Renal cortex interstitium (tissue), 11 donors: Measurements from ENCODE around the gene ACOXL. TPM values are rescaled to one million over a fixed set of nuclear protein-coding genes. Genes with fewer than 3 reads are reported as not detected.

ENCODE experiments used
- DNase-seq, 11 donors: peaks; one replicate each; pipeline ENCODE4 v3.0.0-alpha.2; 2013; ENCODE audit warnings: low read depth in 9 of 11, low spot score in 4 of 11; ENCODE audit errors: extremely low read depth in 1 of 11
- polyA plus RNA-seq, 3 donors: library from polyadenylated mRNA; unstranded; fragments of 120-200 nt; gene quantifications; one replicate each; pipeline ENCODE4 v1.2.1, GENCODE V29; 2013; ENCODE audit not compliant: insufficient read length in 3 of 3

ACOXL gene
- polyA plus RNA-seq, 3 donors, result 0.69 to 0.83 (median 0.73) TPM

DNA sequence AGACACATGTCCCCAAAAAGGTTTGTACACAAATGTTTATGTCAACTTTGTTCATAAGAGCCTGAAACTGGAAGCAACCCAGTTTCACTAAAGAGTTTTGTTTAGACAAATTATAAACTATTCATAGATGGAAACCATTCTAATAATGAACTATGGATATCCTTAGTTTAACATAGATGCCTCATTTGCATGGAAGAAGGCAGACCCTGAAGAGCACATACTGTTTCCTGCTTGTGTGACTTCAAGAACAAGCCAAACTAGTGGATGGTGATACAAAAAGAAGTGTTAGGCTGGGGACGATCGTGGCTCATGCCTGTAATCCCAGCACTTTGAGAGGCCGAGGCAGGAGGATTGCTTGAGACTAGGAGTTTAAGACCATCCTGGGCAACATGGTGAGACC lies 48.1 kb downstream of the ACOXL start:
- DNase-seq, result no peak

DNA sequence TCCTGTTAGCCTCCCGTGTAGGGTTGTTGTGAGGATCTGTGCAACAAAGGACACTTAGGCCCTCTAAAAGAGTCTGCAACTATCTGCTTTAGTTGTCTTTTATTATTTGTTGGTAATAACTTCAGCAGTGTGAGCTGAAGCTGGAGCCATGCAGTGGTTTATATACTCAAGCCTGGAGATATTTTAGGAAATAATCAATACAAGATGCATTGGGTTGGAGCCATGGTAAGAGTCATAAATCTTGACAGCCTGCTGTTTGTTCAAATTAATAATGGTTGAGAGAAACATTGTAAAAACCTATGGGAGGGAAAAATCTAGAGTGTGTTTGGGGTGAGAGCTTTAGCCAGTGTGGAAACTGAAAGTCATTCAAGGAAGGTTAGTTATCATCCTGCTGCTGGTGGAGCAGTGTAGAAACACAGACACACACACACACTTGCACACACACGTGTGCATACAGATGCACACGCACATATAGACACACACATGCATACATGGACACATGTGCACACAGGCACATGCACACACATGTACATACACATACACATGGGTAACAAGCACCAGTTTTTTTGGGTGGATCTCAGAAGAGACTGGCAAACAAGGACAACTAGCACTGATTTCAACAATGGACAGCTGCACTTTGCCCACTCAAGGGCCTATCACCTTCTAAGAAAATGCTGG lies 51.0 kb downstream of the ACOXL start:
- DNase-seq, result no peak

DNA sequence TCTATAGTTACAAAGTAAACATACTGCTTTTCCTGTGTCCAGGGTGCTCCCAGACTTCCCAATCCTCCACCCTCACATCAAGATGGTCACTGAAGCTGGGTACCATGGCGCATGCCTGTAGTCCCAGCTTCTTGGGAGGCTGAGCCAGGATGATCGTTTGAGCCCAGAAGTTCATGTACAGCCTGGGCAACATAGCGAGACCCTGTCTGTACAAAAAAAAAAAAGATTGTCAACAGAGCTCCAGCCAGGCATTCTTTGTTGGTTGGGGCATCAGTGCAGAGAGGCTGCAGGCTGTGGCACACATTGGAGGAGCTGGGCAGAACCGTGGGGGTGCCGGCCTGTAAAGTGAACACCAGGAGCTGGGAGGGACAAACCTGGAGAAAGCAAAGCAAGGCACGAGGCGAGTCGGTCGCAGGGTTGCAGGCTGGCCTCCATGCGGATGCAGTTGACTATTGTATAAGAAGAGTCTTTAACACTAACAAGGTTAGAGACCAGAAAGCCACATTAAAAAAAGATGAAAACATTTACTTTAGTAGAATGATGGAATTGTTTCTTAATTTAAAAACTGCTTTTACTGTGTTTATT lies 51.8 kb downstream of the ACOXL start:
- no peak for DNase-seq

DNA sequence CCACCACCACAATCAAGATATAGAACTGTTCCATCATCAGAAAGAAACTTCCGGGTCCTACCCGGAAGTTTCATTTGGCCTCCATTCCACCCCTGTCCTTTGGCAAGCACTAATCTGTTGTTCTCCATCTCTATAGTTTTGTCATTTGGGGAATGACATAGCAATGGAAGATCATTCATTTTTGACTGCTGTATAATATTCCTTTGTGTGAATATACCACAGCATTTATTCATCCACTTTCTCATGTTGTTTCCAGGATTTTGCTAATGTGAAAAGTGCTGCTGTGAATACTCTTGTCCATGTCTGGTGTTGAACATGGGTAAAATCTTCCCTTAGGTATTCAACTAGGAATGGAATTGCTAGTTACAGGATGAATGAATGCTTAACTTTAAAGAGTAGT lies 53.1 kb downstream of the ACOXL start:
- no peak for DNase-seq

DNA sequence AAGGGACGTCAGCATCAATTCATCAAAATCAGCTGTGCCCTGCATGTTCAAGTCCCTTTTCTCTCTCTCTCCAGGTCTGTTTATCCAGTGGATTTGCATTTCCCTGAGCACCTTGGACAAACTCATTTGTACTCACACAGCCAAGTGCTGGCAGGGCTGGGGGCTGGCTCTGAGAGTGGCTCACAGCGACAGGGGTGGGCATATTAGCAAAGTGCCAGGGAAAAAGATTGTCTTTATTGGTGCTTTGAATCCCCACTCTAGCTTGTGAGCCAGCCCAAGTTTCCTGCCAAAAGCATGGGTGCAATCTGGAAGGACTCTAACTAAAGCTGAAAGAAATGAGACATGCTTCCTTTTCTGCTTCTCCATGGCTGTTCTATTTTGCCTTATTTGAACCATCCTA lies 56.6 kb downstream of the ACOXL start:
- no peak for DNase-seq

DNA sequence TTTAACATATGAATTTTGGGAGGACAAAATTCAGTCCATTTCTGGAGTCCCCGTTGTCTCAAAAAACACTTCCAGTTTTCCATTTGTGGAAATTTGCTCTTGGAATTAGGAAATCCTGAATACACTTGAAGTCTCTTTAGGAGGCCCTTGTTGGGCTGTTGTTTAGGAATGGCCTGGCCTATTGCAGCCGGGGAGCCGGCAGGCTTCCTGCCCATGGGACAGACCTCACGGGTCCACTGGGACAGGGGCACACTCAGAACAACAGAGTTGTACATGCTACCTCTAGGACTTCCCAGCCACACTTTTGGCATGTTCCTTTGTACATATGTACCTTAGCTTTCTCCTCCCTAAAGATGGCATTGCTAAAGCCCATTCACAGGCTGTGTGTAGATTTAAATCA lies 57.3 kb downstream of the ACOXL start:
- no peak for DNase-seq

DNA sequence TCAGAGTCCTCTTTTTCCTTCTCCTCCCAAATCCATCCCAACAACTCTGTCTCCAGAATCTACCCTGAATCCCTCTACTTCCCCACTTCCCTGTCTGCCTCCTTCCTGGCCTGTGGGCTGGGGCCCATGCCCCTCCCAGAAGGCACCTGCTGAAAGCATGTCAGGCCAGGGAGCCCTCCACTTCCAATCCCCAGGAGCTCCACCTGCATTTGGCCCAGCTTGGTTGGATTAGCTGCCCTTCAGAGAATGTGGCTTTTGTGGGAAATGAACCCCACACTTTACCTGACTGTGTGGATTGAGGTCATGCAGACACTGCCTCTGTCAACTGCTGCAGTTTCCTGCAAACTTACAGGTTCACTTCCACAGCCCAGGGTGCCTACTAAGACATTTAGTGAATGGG lies 58.5 kb downstream of the ACOXL start:
- no peak for DNase-seq

DNA sequence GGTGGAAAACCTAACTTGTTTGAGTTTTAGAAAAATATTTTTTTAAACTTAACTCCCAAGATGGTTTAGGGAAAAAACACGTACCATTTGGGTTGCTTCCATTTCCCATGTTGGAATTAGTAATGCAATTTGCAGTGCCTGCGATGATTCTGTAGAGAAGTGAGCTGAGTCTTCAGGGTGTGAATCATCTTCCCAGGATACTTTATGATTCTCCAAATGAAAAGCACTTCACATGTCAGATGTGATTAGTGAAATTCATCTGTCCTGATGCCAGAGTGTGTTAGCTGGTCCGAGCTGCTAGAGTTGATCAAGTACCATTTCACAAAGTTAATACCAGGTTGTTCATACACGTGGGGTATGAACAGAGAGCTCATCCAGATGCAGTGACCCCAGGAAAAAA lies 59.1 kb downstream of the ACOXL start:
- DNase-seq, result no peak

DNA sequence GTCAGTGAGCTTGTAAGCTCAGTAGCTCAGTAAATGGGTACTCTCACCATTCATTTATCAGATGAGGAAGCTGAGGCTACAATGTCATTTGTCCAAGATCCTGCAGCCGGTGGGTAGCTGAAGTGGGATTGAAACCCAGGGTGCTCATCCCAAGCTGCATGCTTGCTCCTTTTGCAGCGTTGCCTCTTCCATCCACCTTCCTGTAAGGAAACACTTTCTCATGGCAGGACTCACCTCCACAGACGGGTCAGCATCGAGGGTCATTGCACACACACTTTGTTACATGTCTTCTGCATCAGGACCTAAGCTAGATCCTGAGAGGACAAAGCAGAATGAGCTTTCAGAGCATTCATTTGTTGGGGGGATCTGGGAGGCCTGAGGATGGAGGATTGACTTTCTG lies 60.7 kb downstream of the ACOXL start:
- DNase-seq, result no peak

DNA sequence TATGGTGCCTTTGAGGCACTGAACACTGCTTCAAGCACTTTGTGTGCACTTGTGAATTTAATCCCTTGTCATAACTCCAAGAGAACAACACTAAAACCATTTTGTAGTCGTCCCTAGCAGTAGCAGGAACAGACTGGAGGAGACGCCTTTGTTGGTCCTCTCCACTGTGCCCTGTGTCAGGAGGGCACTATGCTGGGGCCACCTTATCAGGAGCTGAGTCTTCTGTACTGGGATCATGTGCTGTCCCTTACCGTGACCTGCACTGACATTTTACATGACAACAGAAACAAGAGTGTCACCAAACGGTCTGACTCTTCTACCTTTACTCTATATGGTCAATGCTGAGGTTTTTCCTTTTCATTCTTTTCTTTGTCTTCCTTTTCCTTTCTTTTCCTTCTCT lies 62.0 kb downstream of the ACOXL start:
- DNase-seq, result no peak

DNA sequence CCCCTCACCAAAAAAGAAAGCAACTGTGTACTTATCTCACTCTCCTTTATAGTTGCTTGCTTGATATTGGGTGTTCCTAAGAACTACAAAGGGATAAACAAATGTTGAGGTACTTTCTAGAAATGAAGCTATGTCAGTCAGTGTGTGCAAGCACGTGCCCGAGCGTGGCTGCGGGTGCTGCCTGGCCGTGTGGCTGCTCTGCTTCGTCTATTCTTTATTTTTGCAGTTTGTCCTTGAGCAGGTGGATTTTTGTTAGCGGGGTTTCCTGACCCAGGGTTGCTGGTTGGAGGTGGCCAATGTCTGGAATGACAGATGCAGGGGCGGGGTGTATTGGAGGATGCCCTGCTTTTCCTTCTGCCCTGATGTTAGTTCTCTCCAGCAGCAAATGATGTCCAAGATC lies 62.6 kb downstream of the ACOXL start:
- DNase-seq, result no peak

DNA sequence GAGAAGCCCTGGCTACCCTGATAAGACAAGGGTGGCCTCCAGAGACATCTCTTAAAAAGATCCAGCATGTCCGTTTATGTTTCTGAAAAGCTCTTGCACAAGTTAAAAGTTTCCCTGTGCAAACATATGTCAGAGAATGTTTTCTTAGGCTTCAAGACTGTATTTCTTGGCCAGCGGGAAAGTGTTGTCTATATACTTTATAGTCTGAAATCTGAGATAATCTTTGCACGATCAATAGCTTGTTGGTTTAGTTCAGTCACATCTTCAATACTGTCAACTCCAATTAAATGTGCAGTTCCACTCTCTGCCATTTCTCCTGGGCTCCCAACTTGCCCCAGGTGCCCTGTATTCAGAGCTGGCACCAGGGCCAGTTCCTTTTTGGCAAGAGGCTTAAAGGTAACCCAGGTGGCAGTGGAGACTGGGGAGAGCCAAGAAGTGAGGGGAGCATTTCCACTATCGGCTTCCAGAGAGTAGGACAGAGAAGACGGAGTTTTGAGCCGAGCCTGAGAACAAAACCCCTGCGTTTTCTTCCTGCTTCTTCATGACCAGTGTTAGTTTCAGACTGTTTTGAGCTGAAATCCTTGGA lies 64.4 kb downstream of the ACOXL start:
- no peak for DNase-seq

DNA sequence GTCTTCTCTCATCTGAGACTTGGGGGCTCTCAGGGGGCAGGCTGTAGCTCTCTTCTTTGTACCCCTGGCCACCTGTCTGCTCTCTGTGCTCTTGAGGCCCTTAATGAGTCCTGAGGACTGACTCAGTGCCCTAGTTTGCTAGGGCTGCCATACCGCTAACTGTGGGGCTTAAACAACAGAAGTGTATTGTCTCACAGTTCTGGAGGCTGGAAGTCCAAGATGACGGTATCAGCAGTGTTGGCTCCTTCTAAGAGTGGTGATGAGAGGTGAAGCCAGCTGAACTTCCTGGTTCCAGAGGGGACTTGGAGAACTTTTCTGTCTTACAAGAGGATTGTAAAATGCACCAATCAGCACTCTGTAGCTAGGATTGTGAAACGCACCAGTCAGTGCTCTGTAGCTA lies 67.0 kb downstream of the ACOXL start:
- no peak for DNase-seq

DNA sequence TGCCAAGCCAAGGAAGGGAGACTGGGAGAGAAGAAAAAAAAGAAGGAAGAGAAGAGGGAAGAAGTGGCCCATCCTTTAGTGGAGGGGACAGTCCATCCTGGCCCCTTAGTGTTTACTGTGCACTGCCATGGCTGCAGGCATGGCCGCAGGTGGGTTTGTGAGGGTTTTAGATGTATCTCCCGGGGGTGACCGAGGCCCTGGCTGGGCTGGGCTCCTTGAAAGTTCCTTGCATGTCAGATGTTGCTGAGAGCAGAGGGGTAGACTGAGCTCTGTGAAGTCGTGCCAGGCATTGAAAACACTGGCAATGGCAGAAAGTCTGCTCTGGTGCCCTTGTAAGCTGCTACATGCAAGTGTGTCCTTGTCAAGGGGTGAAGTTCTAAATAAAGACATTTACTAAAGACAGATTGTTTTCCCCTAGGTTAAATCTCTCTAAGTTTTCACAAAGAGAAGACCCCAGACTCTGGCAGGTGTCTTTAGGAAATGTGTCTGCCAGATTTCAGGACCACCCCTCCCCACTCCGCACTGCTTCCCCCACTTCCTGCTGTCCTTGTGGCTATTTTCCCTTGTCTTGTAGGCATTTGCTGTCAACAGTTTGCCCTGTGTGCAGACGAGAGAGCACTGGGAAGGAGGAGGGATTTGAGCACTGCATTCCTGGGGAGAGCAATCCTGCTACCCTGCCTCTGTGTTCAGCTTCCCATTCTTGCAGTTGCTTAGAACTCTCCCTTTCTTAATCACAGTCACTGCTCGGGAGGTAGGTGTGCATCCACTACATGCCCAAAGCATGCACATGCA lies 68.4 kb downstream of the ACOXL start:
- DNase-seq, result no peak

DNA sequence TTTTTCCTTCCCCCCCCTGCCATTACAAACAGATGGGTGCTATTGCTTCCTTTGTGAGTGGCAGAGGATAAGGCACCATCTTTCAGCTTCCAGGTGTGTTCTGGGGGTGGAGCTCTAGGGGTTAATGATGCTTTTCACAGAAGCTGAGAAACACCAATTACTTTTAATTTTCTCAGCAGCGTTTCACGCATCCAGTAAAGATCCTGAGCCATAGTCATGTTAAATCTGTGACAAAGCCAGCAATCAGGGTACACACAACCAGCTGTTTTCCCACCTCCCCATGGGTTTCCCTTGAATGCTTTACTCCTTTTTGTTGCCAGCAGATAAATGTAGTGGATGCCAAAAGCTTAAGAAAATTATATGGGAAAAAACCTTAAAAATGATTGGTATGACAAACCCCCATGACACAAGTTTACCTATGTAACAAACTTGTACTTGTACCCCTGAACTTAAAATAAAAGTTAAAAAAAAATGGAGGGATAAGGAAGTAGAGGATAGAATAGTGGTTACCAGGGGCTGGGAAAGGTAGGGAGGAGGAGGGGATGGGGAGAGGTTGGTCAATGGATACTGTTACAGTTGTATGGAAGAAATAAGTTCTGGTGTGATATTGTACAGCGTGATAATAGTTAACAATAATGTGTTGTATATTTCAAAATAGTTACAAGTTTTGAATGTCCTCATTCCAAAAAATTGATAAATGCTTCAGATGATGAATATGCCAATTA lies 70.0 kb downstream of the ACOXL start:
- DNase-seq, result no peak

DNA sequence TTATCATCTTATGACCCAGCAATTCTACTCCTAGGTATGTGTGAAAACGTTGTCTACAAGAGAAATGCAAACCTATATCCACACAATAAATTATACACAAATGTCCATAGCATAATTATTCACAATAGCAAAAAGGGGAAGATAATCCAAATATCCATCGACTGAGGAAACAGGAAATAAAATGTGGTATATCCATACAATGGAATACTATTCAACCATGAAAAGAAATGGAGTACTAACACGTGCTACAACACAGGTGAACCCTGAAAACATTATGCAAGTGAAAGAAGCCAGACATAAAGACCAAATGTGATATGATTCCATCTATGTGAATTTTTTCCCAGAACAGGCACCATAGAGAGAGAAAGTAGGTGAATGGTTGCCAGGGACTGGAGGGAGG lies 72.1 kb downstream of the ACOXL start:
- DNase-seq, result no peak

DNA sequence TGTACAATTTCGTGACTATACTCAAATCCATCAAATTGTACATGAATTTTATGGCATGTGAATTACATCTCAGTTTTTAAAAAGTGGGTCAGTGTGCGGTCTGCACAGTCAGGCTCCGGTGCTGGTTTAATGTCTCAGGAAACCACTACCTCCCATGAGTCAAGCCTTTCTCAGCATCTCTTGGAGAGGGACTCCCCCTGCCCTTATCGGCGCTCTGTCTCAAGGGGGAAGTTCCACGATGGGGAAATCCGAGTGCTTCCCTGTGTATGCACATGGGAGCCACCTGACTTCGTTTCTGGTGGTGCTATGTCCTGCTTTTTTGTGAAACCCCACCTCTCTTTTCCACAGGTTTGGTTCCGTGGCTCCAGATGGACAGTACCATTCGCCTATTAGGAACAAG lies 72.5 kb downstream of the ACOXL start:
- no peak for DNase-seq

DNA sequence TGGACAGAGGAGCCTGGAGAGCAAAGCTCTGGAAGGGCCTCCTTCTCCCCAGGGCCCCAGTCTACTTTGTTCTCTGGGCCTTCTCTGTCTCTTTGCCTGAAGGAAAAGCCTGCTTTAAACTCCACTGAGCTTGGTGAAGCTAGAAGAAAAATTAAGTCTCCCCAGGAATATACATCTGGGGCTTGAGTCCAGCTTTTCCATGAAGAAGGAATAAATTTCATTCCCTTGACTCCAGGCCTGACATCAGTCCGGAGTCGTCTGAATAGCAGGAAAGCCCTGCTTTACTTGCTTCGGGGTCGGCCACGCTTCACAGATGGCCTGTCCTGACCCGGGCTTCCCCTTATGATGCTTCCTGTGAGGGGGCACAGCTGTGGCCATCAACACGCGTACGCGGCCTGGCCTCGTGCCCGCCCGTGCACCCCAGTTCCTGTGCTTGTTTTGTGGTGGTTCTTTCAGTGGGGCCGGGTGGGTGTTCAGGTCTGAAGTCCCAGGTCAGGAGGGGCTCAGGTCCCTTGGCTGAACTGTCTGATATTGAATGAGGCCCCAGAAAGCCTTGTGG lies 73.6 kb downstream of the ACOXL start:
- DNase-seq, result no peak

DNA sequence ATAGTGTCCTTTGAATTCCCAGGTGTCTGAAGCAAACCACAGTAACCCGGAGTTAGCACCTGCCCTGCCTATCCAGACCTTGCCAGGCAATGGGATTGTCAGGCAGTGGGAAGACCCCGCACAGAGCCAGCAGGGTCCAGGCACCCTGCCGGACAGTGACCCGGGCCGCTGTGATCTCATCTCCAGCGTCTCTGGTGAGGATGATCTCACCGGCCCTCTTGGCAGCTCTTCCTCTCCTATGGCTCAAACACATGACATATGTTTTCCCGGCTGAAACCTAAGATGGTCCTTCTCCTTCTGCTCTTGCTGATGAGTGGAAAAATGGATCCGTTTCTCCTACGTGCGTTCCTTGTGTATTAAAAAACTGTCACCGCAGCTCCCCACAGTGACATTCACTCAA lies 75.1 kb downstream of the ACOXL start:
- no peak for DNase-seq
